Measurements from ENCODE around the gene GNAI1.

Gene GNAI1

DNA sequence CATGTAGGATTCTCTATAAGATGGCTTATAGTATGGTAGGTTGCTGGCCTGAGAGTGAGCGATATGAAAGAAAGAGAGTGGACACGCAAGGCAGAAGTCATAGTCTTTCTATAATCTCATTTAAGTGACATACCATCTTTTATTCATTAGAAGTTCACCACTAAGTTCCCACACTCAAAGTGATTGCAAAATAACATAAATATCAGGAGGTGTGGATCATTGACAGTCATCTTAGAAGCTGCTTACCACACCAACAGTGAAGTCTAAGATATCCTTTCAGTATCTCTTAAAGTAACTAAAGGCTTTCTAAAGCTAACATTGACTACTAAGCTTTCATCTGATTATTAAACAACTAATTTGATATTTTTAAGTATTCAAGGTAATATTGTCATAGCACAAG, 36.9 kb upstream of the GNAI1 start:
- TF ChIP-seq ZFX (IDR thresholded peaks at IDR 0.05) (no peak), CTCF (conservative IDR thresholded peaks at IDR 0.05) (no peak)
- H3K27ac ChIP-seq = no peak overlapping the region

DNA sequence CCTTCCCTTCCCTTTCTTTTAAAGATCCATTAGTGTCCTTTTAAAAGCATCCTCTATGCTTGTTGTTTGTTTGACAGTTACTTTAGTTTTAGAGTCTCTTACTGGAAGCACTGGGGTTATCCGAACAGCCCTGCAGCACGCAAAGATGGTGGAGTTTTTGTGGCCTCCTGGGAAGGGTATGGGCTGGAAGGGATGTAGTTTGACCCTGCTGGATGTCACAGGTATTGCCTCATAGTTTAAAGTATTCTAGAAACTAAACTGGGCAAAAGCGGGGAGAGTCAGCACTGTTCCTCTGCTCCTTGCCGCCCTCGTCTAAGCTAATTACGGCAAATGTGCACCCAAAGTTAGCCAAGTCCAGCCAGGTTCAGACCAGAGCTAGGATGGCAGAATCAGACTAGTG, 35.8 kb upstream of the GNAI1 start:
- no peak overlapping the region for H3K27ac ChIP-seq
- TF ChIP-seq ZFX (IDR thresholded peaks at IDR 0.05) (no peak), CTCF (conservative IDR thresholded peaks at IDR 0.05) (peak; percentile 63)

DNA sequence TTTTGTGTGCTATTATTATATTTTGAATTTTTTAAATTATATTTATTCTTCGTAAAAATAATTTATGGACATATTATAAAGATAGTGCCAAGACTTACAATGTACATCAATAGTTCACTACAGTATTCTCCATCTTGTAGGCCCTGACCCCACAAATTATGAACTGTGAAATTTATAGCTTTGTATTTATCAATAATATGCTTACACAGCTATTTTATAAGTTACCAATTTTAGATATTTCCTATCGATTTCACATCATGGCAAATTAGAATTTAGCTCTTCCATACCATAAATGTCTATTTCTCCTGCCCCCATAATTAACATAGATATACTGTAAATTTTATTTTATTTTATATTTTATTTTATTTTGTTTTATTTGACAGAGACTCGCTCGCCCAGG, 34.4 kb upstream of the GNAI1 start:
- H3K27ac ChIP-seq = no peak overlapping the region
- no peak for TF ChIP-seq ZFX (IDR thresholded peaks at IDR 0.05)
- no peak for TF ChIP-seq CTCF (conservative IDR thresholded peaks at IDR 0.05)

DNA sequence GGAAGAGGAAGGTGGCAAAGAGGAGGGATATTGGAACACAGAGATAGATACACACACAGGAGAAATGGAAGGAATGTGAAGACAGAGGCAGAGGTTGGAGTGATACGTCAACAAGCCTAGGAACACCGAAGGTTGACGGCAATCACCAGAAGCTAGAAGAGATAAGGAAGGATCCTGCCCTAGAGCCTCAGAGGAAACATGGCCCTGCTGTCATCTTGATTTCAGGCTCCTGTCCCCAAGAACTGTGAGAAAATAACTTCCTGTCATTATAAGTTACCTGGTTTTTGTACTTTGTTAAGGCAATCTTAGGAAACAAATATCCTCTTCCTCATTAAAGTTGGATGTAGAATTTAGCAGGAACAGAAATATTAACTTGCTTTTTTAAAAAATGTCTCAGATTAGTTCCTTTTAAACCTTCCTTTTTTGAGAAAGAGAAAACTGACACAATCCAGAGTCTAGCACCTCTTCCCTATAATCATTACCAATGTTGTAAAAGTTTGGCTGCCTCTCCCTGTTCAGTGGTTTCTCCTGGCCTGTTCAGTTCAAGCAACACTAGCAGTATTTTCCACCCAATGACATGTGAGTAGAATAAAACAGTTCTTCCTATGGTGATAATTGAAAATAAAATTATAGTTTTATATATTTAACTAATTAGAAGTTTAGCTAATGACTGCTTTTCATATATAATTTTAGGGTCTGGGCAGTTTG, 28.8 kb upstream of the GNAI1 start:
- TF ChIP-seq CTCF (conservative IDR thresholded peaks at IDR 0.05) (no peak), ZFX (IDR thresholded peaks at IDR 0.05) (no peak)
- no peak overlapping the region for H3K27ac ChIP-seq

DNA sequence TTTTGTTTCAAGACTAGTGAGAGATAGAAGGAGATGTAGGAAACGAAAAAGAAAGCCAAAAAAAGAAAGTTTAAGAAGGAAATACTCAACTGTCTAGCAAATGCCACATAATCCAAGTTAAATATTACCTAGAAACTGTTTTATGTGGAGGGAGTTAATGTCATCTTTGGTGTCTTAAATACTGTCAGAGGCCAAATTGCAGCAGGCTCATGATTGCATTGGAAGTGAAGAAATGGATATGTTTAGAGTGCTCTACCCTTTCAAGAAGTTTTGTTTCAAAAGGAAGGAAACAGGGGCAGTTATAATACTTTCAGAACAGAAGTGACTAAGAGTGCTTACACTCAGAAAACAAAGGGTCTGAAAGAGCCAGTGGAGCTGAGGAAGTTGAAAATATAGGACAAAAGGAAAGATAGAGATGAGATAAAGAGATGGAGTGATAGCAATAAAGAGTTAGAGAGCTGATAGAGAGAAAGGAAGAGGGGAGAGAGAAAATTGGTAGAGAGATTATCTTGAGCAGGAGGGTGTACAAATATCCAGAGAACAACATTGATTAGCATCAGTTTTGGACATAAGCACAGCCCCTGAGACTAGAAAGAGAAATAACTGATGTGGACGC, 28.0 kb upstream of the GNAI1 start:
- H3K27ac ChIP-seq = no peak overlapping the region
- TF ChIP-seq ZFX (IDR thresholded peaks at IDR 0.05) (no peak), CTCF (conservative IDR thresholded peaks at IDR 0.05) (no peak)

GRCh38 chr7:80107278-80107677, 27.4 kb upstream of the GNAI1 start:
- H3K27ac ChIP-seq = no peak overlapping the region
- TF ChIP-seq ZFX (IDR thresholded peaks at IDR 0.05) (no peak), CTCF (conservative IDR thresholded peaks at IDR 0.05) (no peak)

DNA sequence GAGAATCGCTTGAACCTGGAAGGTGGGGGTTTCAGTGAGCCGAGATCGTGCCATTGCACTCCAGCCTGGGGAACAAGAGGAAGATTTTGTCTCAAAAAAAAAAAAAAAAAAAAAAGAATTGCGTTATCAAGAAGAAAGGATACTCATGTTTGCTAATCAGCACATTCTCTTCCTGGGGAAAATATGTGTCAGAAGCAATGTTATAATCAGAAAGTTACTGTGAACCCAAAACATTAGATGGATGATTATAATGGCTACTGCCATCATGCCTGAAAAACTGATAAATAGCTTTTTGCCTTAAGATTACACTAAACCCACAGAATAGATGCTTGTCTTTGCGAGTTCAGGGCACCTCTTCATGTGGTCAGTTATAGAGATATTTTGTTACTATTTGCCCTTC, 24.3 kb upstream of the GNAI1 start:
- TF ChIP-seq CTCF (conservative IDR thresholded peaks at IDR 0.05) (no peak), ZFX (IDR thresholded peaks at IDR 0.05) (no peak)
- H3K27ac ChIP-seq = no peak overlapping the region
